Astrocyte (in vitro differentiated cells and primary cell): Measurements from ENCODE around the gene ZCWPW1. TPM values are rescaled to one million over a fixed set of nuclear protein-coding genes. Genes with fewer than 3 reads are reported as not detected.

ENCODE experiments used
- DNase-seq: peaks from one replicate; pipeline ENCODE4 v3.0.0-alpha.2; 2010; ENCODE audit warnings: low read depth
- FAIRE-seq: peaks from 2 replicates; lab custom pipeline; 2011; peaks lifted over from hg19 to GRCh38; lab: Jason Lieb, UNC
- H2AFZ ChIP-seq: 2 replicates; pipeline ENCODE4 v1.6.0; 2012; ENCODE audit warnings: low read depth, low read length, inconsistent platforms
- H3K27ac ChIP-seq: 2 replicates; pipeline ENCODE4 v1.5.1; 2011; ENCODE audit warnings: low read depth, low read length, inconsistent platforms
- H3K27me3 ChIP-seq: 2 replicates; pipeline ENCODE4 v1.6.0; 2011; ENCODE audit warnings: low read length, inconsistent platforms; ENCODE audit not compliant: insufficient read depth
- H3K36me3 ChIP-seq: 2 replicates; pipeline ENCODE4 v1.5.1; 2011; ENCODE audit warnings: low read length, inconsistent platforms; ENCODE audit not compliant: insufficient read depth
- H3K4me1 ChIP-seq: 2 replicates; pipeline ENCODE4 v1.5.1; 2011; ENCODE audit warnings: low read length, inconsistent platforms; ENCODE audit not compliant: insufficient read depth
- H3K4me2 ChIP-seq: 2 replicates; pipeline ENCODE4 v1.6.0; 2012; ENCODE audit warnings: low read length, inconsistent platforms
- H3K4me3 ChIP-seq: 2 replicates; pipeline ENCODE4 v1.5.1; 2011; ENCODE audit warnings: low read depth, mild to moderate bottlenecking, low read length, inconsistent platforms; ENCODE audit not compliant: insufficient read depth
- H3K79me2 ChIP-seq: 2 replicates; pipeline ENCODE4 v1.6.0; 2012; ENCODE audit warnings: mild to moderate bottlenecking, low read length, inconsistent platforms; ENCODE audit not compliant: insufficient read depth
- H3K9ac ChIP-seq: 2 replicates; pipeline ENCODE4 v1.6.0; 2012; ENCODE audit warnings: mild to moderate bottlenecking, low read length, inconsistent platforms
- H3K9me3 ChIP-seq: 2 replicates; pipeline ENCODE4 v1.5.1; 2012; ENCODE audit warnings: low read depth, mild to moderate bottlenecking, low read length, inconsistent platforms; ENCODE audit not compliant: insufficient read depth
- H4K20me1 ChIP-seq: 2 replicates; pipeline ENCODE4 v1.6.0; 2012; ENCODE audit warnings: low read length, inconsistent platforms; ENCODE audit not compliant: insufficient read depth
- H3K27ac Mint-ChIP-seq: one replicate; pipeline ENCODE4 v1.8.0; 2021; ENCODE audit warnings: mild to moderate bottlenecking, mixed read lengths; ENCODE audit not compliant: unreplicated experiment
- H3K27me3 Mint-ChIP-seq: one replicate; pipeline ENCODE4 v1.8.0; 2021; ENCODE audit warnings: low read depth, mixed read lengths; ENCODE audit not compliant: unreplicated experiment
- H3K36me3 Mint-ChIP-seq: one replicate; pipeline ENCODE4 v1.8.0; 2021; ENCODE audit warnings: low read depth, mixed read lengths; ENCODE audit not compliant: unreplicated experiment
- H3K4me1 Mint-ChIP-seq: one replicate; pipeline ENCODE4 v1.8.0; 2021; ENCODE audit warnings: low read depth, mixed read lengths; ENCODE audit not compliant: unreplicated experiment
- H3K4me3 Mint-ChIP-seq: one replicate; pipeline ENCODE4 v1.8.0; 2021; ENCODE audit warnings: mild to moderate bottlenecking, moderate library complexity, mixed read lengths; ENCODE audit not compliant: unreplicated experiment
- H3K9me3 Mint-ChIP-seq: one replicate; pipeline ENCODE4 v1.8.0; 2021; ENCODE audit warnings: mild to moderate bottlenecking, mixed read lengths; ENCODE audit not compliant: unreplicated experiment
- CTCF ChIP-seq: IDR thresholded peaks from 2 replicates; pipeline ENCODE4 v1.5.1; 2011; ENCODE audit warnings: low read depth, mild to moderate bottlenecking, inconsistent platforms, low read length, moderate library complexity; ENCODE audit not compliant: insufficient read depth
- EZH2 ChIP-seq: IDR thresholded peaks from 2 replicates; pipeline ENCODE4 v1.6.1; 2012; ENCODE audit warnings: mild to moderate bottlenecking, low read length, inconsistent platforms; ENCODE audit not compliant: insufficient read depth
- total RNA-seq: library from RNA; stranded (reverse); gene quantifications from 2 replicates; pipeline ENCODE4 v1.2.1, GENCODE V29; 2021

ZCWPW1 gene
- total RNA-seq, 1 donor from 2014 or later = 2.6 TPM

DNA sequence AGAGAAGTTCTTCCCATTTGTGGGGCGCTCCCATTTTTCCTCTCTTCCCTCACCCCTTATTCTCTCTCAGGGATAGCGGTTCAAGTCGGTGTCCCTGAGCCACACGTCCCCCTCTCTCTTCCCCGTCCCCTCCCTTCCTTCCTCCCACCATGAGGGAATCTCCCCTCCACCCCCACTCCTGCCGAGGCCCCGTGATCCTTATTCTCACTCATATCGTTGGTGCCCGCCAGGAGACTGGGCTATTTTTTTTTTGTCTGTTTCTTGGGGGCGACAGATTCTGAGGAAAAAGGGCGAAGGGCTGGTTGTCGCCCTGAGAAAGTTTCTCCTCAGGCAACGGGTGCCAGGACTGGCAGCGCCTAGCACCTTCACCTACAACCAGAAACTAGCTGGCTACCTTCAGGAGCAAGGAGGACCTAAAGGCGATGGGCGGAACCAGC, 723 bp downstream of the ZCWPW1 start:
- peak overlapping the region; percentile 98 for H3K27ac ChIP-seq
- peak overlapping the region; percentile 96 for H3K4me3 Mint-ChIP-seq

GRCh38 chr7:100426516-100426915, 2.0 kb downstream of the ZCWPW1 start:
- FAIRE-seq = no peak
- TF ChIP-seq EZH2 (no peak), CTCF (no peak)
- H3K27ac Mint-ChIP-seq = no peak overlapping the region
- peaks cover 12% of the 10 kb centered on the region for H4K20me1 ChIP-seq
- no peak overlapping the region for H3K4me2 ChIP-seq
- H3K27me3 ChIP-seq = no peaks in the 10 kb centered on the region
- H3K36me3 Mint-ChIP-seq = no peaks in the 10 kb centered on the region
- no peaks in the 10 kb centered on the region for H3K27me3 Mint-ChIP-seq
- H3K79me2 ChIP-seq = peaks cover 18% of the 10 kb centered on the region
- H3K4me3 ChIP-seq = no peak overlapping the region
- H3K9me3 ChIP-seq = no peaks in the 10 kb centered on the region
- no peak overlapping the region for H3K9ac ChIP-seq
- DNase-seq = no peak
- no peak overlapping the region for H3K27ac ChIP-seq
- H3K4me3 Mint-ChIP-seq = no peak overlapping the region
- H3K9me3 Mint-ChIP-seq = no peaks in the 10 kb centered on the region
- H3K36me3 ChIP-seq = no peaks in the 10 kb centered on the region
- no peak overlapping the region for H2AFZ ChIP-seq
- peaks cover 2% of the 10 kb centered on the region for H3K4me1 Mint-ChIP-seq
- peaks cover 10% of the 10 kb centered on the region for H3K4me1 ChIP-seq

More for the DNA sequence above, 723 bp downstream of the ZCWPW1 start:
- H3K36me3 Mint-ChIP-seq = peaks cover 5% of the 10 kb centered on the region
- no peaks in the 10 kb centered on the region for H3K27me3 Mint-ChIP-seq
- DNase-seq (no peak), FAIRE-seq (no peak)
- H3K36me3 ChIP-seq = peaks cover 4% of the 10 kb centered on the region
- H3K9ac ChIP-seq = no peak overlapping the region
- TF ChIP-seq EZH2 = no peak
- TF ChIP-seq CTCF = no peak
- no peaks in the 10 kb centered on the region for H3K9me3 Mint-ChIP-seq
- H4K20me1 ChIP-seq = peaks cover 25% of the 10 kb centered on the region
- no peaks in the 10 kb centered on the region for H3K9me3 ChIP-seq
- H2AFZ ChIP-seq = peak overlapping the region; percentile 82
- H3K4me3 ChIP-seq = peak overlapping the region; percentile 81
- peak overlapping the region; percentile 87 for H3K4me2 ChIP-seq
- peaks cover 31% of the 10 kb centered on the region for H3K79me2 ChIP-seq
- no peaks in the 10 kb centered on the region for H3K27me3 ChIP-seq
- H3K4me1 Mint-ChIP-seq = peaks cover 11% of the 10 kb centered on the region
- H3K4me1 ChIP-seq = peaks cover 15% of the 10 kb centered on the region
- no peak overlapping the region for H3K27ac Mint-ChIP-seq

DNA sequence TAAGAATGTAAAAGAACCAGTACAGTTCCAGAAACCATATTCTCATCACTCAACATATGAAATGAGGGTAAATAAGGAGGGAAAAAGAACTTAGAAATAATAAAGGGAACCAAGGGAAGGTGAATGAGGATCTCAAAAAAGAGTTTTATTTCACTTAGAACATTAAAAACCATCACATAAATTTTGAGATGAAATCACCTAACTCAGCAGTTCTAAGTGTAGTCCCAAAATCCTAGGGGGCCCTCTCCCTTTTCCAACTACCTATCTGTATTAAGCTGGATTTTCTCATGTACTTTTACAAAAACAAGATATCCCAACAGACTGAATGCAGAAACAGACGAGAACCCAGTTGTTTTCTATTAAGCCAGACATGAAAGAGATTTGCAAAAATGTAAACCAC, 3.2 kb downstream of the ZCWPW1 start:
- no peak overlapping the region for H3K9ac ChIP-seq
- H3K27me3 ChIP-seq = no peaks in the 10 kb centered on the region
- no peak overlapping the region for H3K27ac Mint-ChIP-seq
- no peak overlapping the region for H2AFZ ChIP-seq
- H3K9me3 ChIP-seq = no peaks in the 10 kb centered on the region
- no peaks in the 10 kb centered on the region for H3K4me1 Mint-ChIP-seq
- no peaks in the 10 kb centered on the region for H3K27me3 Mint-ChIP-seq
- H3K36me3 ChIP-seq = no peaks in the 10 kb centered on the region
- H3K79me2 ChIP-seq = peaks cover 7% of the 10 kb centered on the region
- no peak overlapping the region for H3K4me2 ChIP-seq
- H3K4me3 ChIP-seq = no peak overlapping the region
- no peaks in the 10 kb centered on the region for H3K9me3 Mint-ChIP-seq
- H3K27ac ChIP-seq = no peak overlapping the region
- no peaks in the 10 kb centered on the region for H3K36me3 Mint-ChIP-seq
- peaks cover 3% of the 10 kb centered on the region for H3K4me1 ChIP-seq
- TF ChIP-seq CTCF (no peak), EZH2 (no peak)
- DNase-seq (no peak), FAIRE-seq (no peak)
- H4K20me1 ChIP-seq = peaks cover under 1% of the 10 kb centered on the region
- H3K4me3 Mint-ChIP-seq = no peak overlapping the region
